ENCODE data around the gene MICAL2.

The MICAL2 gene

DNA sequence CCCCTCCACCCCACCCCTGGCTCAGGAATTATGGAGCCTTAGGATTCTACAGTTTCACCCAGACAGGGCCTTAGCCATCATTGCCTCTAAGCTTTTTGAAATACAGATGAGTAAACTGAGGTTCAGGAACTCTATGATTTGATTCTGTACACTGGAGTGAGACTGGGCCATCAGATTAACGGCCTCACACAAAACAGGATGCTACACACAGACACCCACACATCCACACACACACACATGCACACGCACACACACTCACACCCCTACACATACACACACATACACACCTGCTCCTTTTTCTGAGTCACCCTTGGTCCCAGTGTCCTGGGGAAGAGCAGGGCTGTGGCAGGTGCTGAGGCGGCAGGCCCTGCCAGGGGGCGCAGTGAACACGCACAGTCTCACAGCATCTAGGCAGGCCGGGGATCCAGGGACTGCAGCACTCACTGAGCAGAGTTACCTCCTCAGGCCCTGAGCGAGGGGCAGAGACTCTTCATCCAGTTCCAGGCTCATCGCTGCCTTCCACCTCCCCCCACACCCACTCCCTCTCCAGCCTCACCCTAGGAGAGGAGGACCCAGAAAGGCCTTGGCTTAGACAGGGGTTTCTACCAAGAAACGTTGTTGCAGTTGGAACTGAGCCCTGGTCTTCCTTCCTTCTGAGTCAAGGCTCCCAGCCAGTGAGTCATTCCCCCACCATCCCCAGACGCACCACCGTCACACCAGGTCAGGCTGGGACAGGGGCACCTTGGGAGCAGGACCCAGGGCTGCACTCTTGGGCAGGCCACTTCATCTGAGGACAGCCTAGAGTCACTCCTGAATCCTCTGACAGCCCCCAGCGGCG lies 177.2 kb downstream of the MICAL2 start:
- DNase-seq (ENCODE audit: low read depth): peak; percentile 97

DNA sequence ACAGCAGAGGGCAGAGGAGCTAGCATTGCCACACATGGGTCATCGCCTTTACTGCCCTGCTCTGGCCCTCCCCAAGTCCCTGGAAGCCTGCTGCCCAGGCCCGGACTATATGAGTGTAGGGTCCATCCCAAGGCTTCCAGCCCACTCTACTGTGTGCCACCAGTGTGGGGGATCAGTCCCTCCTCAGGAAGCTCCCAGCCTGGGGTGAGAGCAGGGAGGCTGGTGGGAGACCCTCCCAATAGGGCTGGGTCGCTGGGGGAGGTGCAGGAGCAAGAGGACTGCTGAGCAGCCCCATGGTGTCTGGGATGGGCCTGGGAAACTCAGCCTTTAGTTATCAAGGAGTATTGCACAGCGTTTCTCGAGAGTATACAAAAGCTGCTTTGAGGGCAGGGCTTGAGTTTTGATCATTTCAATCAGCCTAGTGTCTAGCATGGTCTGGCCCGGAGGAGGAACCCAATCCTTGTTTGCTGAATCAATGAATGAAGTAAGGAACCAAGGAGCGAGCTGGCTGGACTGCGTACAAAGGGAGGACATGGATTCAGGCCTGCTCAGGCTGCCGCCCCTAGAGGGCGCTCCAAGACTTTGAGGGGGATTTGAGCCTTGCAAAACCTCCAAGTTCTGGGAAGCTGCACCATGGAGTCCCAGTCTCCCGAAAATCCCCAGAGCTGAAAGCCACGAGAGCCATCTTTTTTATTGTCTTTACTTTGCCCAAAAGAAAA lies 178.0 kb downstream of the MICAL2 start:
- peak; percentile 95 for DNase-seq (ENCODE audit: low read depth)

DNA sequence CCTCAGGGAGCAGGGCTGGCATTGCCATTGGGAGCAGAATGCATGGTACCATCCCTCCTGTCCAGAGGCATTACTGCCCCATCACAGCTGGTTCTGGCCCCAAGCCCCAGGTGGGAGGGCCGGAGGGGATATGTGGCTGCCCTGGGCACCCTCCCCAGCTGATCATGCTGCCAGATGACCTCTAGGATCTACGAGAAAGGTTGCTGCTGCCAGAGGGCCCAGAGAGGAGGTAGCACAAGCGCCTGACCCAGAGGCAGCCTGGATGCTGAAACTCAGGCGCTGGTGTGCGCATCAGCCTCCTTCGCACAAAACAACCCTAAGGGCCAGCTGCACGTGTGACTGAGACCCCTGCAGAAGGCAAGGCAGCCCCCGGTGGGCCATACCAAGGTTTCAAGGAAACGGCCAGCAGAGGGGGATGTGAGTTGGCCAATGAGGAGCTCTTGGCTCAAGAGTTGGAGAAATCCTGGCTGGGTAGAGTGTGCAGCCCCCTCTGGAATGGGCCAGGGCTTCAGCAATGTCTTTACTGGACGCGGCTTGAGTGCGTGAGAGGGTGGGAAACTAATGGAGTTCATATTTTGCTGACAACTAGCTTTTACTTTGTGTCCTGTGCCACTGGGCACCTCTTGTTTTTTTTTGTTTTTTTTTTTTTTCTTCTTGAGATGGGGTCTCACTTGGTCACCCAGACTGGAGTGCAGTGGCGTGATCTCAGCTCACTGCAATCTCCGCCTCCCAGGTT lies 178.7 kb downstream of the MICAL2 start:
- DNase-seq (ENCODE audit: low read depth): no peak

DNA sequence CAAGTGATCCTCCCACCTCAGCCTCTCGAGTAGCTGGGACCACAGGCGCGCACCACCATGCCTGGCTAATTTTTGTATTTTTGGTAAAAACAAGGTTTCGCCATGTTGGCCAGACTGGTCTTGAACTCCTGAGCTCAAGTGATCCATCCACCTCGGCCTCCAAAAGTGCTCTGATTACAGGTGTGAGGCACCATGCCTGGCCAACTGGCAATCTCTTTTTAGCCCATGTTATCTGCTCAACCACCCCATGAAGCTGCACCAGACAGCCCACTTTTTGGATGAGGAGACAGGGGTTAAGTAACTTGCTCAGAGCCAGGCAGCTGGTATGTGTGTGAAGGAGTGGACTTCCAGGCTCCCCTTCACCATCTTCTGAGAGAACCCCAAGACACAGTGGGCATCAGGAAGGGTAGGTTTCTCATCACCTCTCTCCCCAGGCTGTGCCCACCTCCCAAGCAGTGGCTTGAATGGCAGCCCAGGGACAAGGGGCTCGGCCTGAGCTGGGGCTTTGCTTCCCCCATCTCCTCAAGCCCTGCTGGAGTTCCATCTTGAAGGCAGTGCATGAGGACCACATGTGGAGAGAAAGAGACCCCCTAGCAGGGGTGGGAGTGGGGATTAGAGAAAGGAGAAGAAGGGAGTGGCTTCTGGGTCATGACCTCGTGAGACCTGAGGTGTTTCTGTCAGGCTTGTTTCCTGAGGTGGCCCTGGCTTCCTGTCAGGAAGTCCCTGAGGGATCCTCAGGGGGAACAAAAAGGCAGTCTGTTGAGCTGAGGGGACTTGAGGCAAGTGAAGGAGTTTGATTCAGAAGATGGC lies 179.5 kb downstream of the MICAL2 start:
- no peak for DNase-seq (ENCODE audit: low read depth)

DNA sequence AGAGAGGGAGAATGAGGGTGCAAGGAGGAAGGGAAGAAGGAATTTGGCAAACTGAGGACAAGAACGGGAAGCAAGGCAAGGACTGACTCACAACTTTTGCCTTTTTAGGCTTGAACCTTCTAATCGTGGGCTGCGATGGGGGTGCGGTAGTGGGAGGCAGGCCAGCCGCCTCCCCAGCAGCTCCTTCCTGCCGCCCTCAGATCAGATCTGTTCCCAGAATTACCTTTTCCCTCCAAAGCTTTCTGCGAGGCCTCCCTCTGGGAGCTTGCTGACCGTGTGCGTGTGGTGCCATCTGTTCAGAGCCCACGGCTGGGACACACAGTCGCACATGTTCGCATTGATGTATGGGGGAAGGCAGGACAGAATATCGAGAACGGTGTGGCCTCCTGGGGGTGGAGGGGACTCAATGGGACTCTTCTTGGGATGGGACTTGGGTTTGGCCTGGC lies 180.1 kb downstream of the MICAL2 start:
- no peak for DNase-seq (ENCODE audit: low read depth)

DNA sequence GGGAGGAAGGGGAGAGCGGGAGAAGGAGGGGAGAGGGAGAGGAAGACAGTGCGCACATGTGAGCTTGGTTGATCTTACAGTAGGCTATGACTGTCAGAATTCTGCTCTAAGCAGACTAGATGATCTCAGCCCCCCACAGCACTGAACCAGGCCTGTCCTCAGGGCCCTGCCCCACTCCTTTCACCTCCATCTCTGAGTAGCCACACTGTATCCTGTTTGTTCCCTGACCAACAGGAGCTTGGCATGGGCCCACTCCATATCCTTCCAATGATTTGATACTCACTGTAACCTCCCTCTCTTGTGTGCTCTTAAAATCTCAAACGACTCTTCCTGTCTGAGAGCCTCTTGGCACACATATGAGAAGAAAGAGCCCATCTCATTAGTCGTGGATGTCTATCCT lies 180.9 kb downstream of the MICAL2 start:
- no peak for DNase-seq (ENCODE audit: low read depth)

DNA sequence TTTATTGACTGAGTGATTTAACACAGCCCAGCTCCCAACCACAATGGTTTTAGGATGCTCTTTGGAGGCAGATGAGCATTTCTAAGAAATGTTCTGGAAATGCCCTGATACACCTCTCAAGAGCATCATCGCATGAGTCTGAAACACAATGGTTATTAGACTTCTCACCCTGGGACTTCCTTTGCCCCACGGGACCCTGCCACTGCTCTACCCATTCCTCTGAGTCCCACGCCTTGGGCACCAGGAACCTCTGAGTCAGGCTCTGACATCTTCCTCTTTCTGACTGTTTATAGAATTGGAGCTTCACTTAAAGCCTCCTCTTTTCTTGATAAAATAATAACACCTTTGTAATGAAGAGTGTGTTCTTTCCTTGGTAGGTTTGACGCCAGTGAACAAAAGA lies 181.4 kb downstream of the MICAL2 start:
- DNase-seq (ENCODE audit: low read depth): no peak

DNA sequence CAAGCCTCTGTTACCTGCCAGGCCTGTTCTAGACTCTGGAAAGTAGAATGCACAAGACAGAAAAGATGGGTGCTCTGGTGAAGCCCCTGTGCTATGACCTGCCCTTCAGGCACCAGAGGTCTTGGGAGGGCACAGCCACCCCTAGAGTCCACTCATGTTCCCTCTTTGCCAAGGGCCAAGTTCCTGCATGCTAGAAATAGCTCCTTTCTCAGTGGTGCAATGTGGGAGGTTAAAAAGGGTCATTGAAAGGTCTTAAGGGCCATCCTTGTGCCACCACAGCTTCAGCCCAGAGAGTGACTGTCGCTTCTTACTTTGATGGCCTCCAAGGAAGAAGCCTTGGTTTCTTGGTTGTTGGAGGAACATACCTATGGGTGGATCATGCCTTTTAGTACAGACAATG lies 182.4 kb downstream of the MICAL2 start:
- no peak for DNase-seq (ENCODE audit: low read depth)

DNA sequence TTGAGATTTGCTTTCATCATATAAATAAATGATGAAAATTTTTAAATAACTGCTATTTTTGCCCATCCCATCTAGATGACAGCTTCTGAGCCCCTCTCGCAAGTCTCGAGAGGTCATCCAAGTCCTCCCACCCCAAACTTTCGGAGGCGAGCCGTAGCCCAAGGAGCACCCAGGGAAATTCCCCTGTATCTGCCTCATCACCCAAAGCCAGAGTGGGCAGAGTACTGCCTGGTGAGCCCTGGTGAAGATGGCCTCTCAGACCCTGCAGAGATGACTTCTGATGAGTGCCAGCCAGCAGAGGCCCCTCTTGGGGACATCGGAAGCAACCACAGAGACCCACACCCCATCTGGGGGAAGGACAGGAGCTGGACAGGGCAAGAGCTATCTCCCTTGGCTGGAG lies 183.1 kb downstream of the MICAL2 start:
- DNase-seq (ENCODE audit: low read depth): no peak

DNA sequence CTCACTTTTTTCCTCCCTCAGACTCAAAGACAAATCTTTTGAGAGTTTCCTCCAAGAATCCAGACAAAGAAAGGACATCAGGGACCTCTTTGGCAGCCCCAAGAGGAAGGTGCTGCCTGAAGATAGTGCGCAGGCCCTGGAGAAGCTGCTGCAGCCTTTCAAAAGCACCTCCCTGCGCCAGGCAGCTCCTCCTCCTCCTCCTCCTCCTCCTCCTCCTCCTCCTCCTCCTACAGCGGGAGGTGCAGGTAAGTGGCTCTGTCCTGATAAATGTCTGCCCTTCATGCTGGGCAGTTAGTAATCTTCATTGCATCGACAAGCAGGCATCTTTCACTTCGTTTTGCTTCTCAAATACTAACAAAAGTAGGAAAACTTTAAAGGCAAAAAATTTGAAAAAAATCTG lies 184.2 kb downstream of the MICAL2 start:
- no peak for DNase-seq (ENCODE audit: low read depth)

DNA sequence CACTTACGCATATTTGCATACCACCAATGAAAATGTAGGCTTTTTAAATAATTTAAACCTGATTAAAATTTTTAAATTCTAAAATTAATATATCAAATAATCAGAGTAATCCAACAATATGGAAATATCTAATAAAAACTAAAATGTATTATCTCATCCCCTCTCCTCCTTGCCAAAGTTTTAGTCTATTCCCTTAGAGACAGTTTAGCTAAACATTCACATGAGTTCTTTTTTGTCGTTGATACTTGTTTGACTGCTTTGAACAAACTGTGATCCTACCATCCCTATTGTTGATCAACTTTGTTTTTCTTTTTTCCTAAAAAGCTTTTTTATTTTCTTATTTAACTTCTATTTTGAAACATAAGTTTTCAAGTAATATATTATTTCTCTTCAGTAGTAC lies 185.6 kb downstream of the MICAL2 start:
- no peak for DNase-seq (ENCODE audit: low read depth)

DNA sequence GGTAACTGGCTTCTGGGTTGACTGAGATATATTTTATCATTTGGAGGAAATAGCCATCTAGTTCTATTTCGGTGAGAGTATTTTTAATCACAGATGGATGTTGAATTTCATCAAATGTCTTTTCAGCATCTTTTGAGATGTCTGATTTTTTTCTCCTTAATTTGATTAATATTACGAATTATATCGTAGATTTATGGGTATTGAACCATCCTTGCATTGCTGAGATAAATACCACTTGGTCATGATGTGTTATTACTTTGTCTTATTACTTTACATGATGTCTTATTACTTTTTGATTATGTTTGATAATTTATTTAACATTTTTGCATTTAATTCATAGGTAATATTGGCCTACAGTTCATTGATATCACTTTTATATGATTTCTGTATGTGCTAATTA lies 188.2 kb downstream of the MICAL2 start:
- no peak for DNase-seq (ENCODE audit: low read depth)

DNA sequence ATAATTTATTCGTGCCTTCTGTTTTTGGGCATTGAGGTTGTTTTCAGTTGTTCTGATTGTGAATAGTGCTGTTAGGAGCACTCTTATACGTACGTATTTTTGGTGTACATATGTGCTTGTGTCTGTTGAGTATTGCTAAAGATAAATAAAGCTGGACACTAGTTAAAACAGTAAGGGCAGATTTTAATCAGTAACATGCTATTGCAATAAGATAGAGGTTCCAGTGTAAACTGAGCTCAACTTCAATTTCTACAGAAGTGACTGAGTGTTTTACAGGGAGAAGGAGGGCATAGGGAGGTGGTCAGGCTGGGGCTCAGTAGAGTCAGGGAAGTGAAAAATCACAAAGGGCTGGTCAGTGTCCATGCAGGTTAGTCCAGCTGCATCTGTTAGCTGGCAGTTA lies 191.0 kb downstream of the MICAL2 start:
- no peak for DNase-seq (ENCODE audit: low read depth)

DNA sequence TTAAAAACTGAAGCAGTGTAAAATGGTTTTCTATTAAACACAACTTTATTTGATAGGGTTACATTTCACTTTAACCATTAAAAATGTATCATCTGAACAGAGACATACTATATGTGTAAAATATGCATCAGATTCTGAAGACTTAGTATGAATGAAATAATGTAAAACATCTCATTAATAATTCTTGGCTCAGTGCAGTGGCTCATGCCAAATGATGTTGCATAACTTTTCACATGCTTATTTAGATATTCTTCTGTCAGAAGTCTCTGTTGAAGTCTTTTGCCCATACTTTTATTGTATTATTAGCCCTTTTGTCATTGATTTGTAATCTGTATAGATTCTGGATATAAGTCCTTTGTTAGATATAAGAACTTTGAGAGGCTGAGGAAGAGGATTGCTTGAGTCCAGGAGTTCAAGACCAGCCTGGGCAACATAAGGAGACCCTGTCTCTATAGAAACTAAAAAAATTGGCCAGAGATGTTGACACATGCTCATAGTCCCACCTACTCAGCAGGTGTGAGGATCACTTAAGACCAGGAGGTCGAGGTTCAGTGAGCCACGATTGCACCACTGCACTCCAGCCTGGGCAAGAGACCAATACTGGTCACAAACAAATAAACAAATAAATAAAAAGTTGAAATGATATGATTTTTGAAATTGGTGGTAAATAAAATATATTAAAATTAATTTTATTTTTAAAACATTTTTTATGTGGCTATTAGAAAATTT lies 193.2 kb downstream of the MICAL2 start:
- peak; percentile 21 for DNase-seq (ENCODE audit: low read depth)

DNA sequence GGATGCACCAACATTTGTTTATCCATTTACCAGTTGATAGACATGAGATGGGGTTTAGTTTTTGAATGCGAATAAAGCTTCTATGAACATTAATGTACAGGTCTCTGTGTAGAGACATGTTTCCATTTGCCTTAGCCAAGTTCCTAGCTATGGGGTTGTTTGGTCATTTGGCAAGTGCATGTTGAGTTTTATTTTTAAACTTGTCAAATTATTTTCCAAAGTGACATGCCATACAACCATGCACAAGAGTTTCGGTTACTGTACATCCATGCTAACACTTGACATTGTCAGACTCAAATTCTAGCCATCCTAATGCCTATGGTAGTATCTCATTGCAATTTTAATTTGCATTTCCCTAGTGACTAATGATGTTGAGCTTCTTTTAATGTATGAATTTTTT lies 196.4 kb downstream of the MICAL2 start:
- DNase-seq (ENCODE audit: low read depth): no peak

DNA sequence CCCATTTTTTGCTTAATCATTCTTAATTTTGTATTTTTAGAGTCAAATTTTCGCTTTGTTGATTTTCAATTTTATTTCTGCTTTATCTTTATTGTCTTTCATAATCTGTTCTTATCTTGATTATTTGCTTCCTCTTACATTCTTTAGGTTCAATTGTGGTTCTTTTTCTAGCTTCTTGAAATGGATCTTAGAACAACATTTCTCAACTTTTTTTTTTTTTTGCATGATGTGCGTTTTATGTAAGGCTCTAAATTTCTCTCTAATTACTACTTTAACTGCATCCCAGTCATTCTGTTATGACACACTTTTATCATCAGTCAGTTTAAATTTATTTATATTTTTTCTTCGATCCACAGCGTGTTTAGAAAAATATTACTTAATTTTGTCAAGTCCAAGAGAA lies 201.7 kb downstream of the MICAL2 start:
- no peak for DNase-seq (ENCODE audit: low read depth)
